HUDEP-2 (cell line): ENCODE measurements around the gene EMX2.

ENCODE experiments used
- DNase-seq, 76 experiments: peaks; one replicate each; lab custom pipeline; 2025; ENCODE audit not compliant: unreplicated experiment in 76 of 76; lab: John Stamatoyannopoulos, UW

The EMX2 gene

GRCh38 chr10:117591043-117591442 is 48.5 kb downstream of the EMX2 start:
- no peak for DNase-seq

DNA sequence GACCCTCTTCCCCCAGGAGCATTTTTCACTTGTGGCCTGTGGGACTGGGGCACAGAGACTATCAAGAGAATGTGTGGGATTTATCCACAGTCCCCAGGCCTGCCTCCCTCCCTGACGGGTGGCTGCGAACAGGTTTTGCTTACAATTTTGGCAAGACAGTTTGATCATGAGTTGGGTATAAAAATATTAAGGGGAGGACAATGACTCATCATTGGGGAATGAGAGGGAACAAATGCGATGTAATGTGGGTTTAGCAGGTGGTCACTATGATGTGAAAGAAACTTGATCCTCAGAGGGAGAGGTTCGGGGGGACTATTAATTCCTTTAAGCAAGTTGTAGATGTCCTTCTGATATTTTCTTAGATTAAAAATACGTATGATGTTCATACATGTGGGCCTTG is 52.2 kb downstream of the EMX2 start:
- no peak for DNase-seq

GRCh38 chr10:117596706-117597105 is 54.2 kb downstream of the EMX2 start:
- no peak for DNase-seq

- no peak for DNase-seq
Observed at GRCh38 chr10:117597216-117597615, 54.7 kb downstream of the EMX2 start.
